GM18907 (cell line): ENCODE measurements around the gene INHBB.
"Not testable (repeated sequence)": the region's sequence is repeated elsewhere in the genome, so short reads cannot be mapped to it uniquely, and the experiment has no call there.

Source experiments
- ATAC-seq: cut with Tn5 transposase; IDR thresholded peaks from one replicate; pipeline ENCODE4 v1.9.1; 2021; ENCODE audit warnings: mild to moderate bottlenecking, moderate library complexity; ENCODE audit not compliant: unreplicated experiment

Gene INHBB

GRCh38 chr2:120378605-120379004, 32.7 kb downstream of the INHBB start:
- no peak for ATAC-seq

DNA sequence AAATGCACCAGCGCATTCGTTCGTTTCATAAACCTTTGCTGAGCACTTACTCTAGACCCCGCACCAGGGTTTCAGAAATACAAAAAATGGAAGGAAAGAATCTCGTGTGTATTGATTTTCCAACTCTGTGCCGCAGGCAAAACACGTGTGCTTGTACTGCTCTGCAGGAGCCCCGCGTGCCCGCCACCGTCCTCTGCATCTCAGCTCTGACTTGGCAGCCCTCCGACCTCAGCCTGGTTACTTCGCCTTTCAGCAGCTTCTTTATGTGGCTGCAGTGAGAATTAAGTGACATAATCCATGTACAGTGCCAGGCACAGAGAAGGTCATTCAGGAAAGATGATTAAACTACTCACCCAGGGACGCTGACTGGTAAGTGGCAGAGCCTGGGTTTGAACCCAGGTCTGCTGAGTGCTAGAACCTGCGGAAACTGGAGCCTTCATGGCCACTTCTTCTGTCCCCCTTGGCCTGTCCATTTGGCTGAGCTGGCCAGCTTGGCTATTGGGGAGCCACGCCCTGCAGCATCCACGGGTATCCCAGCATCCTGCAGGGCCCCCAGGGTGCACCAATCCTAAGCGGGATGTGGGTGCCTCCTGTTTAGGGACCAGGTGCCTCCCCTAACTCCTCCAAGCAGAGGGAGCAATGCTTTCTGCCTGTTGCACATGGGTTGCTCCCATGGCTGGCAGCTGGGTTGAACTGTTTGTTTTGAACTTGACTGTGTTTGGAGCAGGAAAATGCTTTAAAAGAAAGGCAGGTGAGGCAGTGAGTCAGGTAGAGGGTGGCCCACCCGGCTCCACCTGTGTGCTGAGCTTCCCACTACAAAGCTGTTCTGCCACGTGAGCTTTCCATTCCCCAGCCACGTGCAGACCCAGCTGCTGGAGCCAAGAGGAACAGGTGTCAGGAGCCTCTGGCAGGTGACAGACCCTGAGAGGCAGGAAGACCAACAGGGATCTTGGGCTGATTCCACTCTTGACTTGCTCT, 34.3 kb downstream of the INHBB start:
- no peak for ATAC-seq

DNA sequence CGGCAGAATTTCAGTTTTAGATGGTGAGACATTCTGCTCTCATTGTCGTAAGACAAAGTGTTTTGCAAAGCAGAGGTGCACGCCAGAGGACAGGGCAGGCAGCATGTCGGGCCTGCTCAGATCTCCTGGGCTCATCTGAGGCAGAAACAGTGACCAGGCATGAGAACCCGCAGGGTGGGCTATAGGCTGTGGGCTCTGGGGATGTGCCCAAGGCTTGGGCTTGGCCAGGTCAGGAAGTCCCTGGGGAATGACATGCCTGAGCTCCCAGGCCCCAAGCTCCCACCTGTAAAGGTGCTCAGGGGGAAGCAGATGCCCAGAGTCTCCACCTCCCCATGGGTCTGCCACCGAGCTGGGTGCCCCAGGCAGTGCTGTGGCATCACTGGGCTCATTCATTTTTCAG, 35.3 kb downstream of the INHBB start:
- ATAC-seq: no peak

DNA sequence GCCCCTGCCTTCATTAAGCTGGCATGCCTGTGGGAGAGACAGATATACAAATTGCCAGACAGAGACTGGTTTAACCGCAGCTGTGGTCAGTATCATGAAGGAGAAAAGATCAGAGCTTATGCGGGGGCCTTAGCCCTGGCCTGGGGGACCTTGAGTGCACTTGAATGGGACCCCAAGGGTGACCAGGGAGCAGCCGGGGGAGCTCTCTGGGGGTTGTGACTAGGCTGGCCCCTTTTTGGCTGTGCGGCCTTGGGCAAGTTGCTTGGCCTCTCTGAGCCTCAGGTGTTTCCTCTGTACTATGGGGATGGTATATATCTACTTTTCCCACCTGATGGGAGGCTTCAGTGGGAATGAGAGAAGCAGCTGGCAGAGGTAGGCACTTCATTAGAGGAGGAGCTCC, 35.7 kb downstream of the INHBB start:
- no peak for ATAC-seq

DNA sequence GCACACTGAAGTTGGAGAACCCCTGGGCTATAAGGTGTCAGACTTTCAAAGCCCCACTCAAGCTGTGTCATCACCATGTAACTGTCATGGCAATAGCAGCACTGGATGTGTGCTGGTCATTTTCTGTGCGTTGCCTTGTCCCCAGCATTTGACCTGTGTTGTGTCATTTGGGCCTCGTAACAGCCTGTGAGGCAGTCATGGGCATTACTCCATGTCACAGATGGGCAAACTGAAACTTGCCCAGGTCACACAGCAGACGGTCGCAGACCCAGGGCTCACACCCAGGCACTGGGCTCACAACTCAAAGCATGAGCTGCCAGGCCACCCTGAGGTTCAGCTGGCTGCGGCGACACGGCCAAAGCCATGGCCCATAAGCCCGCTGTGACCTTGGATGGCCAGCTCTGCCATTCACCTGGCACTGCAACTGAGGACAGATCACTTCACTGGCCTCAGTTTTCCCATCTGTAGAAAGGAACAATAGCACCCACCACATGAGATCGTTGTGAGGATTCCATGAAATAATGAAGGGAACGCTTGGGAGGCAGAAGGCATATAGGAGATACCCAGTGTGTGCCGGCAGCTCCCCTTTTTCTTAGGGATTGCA, 36.7 kb downstream of the INHBB start:
- ATAC-seq: no peak

- no peak for ATAC-seq
Measured at GRCh38 chr2:120383191-120383590, 37.3 kb downstream of the INHBB start.

GRCh38 chr2:120383631-120384340, 37.9 kb downstream of the INHBB start:
- no peak for ATAC-seq

GRCh38 chr2:120384486-120385354, 38.8 kb downstream of the INHBB start:
- ATAC-seq: no peak

DNA sequence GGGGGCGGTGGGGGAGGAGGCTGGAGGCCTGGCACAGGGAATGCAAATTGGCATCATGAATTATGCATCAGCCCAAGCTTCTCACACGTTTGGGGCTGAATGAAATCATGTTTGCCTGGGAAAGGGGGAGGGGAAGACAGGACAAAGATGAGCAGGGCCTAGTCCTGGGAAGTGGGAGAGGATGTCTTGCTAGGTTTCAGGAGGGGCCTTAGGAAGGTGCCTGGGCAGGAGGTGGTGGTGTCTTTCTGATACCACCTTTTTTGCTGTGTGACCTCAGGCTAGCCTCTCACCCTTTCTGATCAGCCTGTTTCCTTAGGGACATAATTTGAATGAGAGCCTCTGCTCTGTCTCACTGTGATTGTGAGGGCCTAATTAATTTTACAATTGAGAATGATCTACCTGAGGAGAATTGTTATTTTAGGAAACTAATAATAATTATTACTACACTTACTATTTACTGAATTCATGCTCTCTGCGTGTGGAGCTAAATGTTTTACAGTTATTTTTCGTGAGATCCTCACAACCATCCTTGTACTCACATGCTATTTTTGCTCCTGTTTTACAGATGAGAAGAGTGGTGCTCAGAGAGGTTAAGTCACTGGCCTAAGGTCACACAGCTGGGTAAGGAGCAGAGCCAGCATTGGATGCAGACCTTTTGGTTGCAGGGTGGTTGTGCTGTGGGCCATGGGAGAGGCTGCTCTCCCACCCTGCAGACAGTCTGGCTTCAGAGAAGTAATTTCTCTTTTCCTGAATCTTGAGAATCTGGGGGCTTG, 39.6 kb downstream of the INHBB start:
- no peak for ATAC-seq

DNA sequence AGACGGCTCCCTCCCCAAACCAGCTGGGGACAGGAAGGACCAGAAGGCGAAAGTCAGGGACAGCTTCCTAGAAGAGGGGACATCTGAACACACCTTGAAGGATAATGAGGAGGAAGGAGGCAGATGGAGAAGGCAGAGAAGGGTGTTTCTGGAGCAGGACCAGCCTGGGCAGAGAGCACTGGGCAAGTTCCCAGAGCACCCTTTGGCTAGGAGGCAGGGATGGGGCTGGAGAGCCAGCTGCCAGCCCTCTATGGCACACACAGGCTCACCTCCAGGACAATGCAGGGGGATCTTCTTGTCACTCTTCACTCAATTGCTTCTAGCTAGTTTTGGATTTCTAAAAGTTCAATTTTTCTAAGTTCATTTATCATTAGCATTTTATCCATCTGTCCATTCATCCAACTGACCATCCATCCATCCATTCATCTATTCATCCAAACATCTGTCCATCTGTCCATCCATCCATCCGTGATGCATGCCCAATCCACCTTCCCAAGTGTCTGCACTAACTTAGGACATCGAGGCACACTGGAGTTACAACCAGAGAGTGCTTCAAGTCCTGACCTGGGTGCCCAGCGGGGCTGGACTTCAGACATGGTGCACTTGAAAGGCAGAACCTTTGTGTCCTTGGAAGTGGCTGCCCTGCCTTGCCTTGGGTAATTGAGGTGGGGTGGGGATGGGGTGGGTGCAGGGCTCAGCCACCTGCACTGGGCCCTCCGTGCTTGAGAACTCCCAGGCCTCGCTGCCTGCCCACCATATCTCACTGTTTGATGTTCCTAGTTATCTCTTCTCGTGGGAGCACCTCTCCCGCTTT, 42.5 kb downstream of the INHBB start:
- no peak for ATAC-seq

- no peak for ATAC-seq
Measured at GRCh38 chr2:120389036-120389391, 43.1 kb downstream of the INHBB start.

DNA sequence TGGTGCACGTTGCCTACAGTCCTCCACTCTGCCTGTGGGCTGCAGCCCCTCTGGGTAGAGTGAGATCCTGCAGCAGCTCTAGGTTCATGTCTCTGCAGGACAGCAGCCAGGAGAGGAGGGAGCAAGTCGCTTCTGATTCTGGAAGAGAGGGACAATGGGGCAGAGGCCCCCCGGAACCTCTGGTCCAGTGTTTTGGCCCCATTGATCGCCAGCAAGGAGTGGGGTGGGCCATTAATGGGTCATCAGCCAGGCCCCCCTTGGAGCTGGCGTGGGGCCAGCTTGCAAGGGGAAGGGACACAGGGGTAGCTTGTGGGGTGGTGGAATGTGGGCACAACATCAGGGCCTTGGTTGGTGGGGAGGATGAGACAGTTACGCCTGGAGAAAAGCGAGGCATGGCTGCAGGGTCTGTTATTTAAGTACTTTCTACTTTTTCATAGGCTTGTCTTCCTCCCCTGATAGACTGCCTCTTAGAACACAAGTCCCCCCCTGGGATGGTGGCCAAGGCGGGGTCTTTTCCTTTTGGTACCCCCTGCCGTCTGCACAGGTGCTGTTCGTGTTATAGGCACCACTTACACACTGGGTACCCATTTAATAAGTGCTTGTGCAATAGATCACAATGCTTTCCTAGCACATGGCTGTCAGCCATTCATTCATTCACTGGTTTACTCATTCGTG, 44.6 kb downstream of the INHBB start:
- ATAC-seq: no peak

DNA sequence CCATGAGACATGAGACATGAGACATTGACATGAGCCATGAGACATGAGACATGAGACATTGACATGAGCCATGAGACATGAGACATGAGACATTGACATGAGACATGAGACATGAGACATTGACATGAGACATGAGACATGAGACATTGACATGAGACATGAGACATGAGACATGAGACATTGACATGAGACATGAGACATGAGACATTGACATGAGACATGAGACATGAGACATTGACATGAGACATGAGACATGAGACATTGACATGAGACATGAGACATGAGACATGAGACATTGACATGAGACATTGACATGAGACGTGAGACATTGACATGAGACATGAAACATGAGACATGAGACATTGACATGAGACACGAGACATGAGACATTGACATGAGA, 45.4 kb downstream of the INHBB start:
- ATAC-seq: not testable (repeated sequence)

GRCh38 chr2:120391911-120392665, 46.2 kb downstream of the INHBB start:
- no peak for ATAC-seq

- ATAC-seq: no peak
Measured at GRCh38 chr2:120392923-120393322, 47.0 kb downstream of the INHBB start.

- ATAC-seq: no peak
Measured at GRCh38 chr2:120393456-120393855, 47.5 kb downstream of the INHBB start.

GRCh38 chr2:120394764-120395163, 48.8 kb downstream of the INHBB start:
- ATAC-seq: no peak
